Esophagus muscularis mucosa (tissue), 3 donors: ENCODE data around the gene LRRC43.

Source experiments
- CTCF ChIP-seq, 3 experiments: fragments of 200-600 bp in 2 of 3; fragments of 450-650 bp in 1 of 3; sonication (generic) in 2 of 3; IDR thresholded peaks; one replicate each; pipeline ENCODE4 v1.5.1; 2017 to 2019; ENCODE audit warnings: antibody characterized with exemption in 3 of 3, mild to moderate bottlenecking in 2 of 3, moderate library complexity in 1 of 3
- EP300 ChIP-seq: sonication (generic); formaldehyde crosslinking; IDR thresholded peaks from one replicate; pipeline ENCODE4 v1.6.1; 2017; ENCODE audit warnings: antibody characterized with exemption

- TF ChIP-seq EP300 (no peak), CTCF (IDR thresholded peaks at IDR 0.05) (no peak)
Observed at GRCh38 chr12:122171399-122171798, 11.5 kb upstream of the LRRC43 start.
